HEK293 (cell line): ENCODE results near the gene PLPP1.

Experiments
- CTCF ChIA-PET: fragments of 350-600 bp; formaldehyde crosslinking; extraction: SDS; loops from one replicate; lab custom pipeline; 2021; ENCODE audit warnings: antibody characterized with exemption; lab: Yijun Ruan, JAX
- POLR2A ChIA-PET: fragments of 300-600 bp; formaldehyde crosslinking; extraction: SDS; loops from one replicate; lab custom pipeline; 2020; ENCODE audit warnings: antibody characterized with exemption, inconsistent platforms; lab: Yijun Ruan, JAX
- H3K27ac ChIP-seq: fragments of 200-500 bp; sonication (Bioruptor generic); 2 replicates; pipeline ENCODE4 v1.5.1; 2014; ENCODE audit warnings: low read depth, low read length, control low read depth, inconsistent platforms; ENCODE audit errors: extremely low read depth
- H3K36me3 ChIP-seq, 2 experiments: fragments of 200-500 bp in 1 of 2; sonication (Bioruptor generic) in 1 of 2; 1 replicate in 1 of 2; 2 replicates in 1 of 2; pipeline ENCODE4 v1.5.1; 2014 to 2017; ENCODE audit warnings: inconsistent platforms in 2 of 2, low read length in 2 of 2; ENCODE audit not compliant: control insufficient read depth in 2 of 2, insufficient read depth in 1 of 2
- H3K4me1 ChIP-seq: fragments of 200-500 bp; sonication (Bioruptor generic); 2 replicates; pipeline ENCODE4 v1.5.1; 2014; ENCODE audit warnings: mild to moderate bottlenecking, low read length, inconsistent platforms; ENCODE audit not compliant: control insufficient read depth, insufficient read depth
- H3K4me3 ChIP-seq: 2 replicates; pipeline ENCODE4 v1.5.1; 2011; ENCODE audit warnings: low read depth, mild to moderate bottlenecking, control low read depth, low read length, moderate library complexity
- H3K9me3 ChIP-seq: fragments of 200-500 bp; sonication (Bioruptor generic); 2 replicates; pipeline ENCODE4 v1.5.1; 2014; ENCODE audit warnings: low read depth, low read length, inconsistent platforms; ENCODE audit not compliant: control insufficient read depth, insufficient read depth
- ZEB2 ChIP-seq: fragments of 450-650 bp; formaldehyde crosslinking; IDR thresholded peaks from 2 replicates; pipeline ENCODE4 v1.5.1; 2016; ENCODE audit warnings: missing biosample characterization, missing genetic modification characterization
- ZNF133 ChIP-seq: fragments of 450-650 bp; formaldehyde crosslinking; IDR thresholded peaks from 2 replicates; pipeline ENCODE4 v1.5.1; 2016; ENCODE audit warnings: missing biosample characterization, missing genetic modification characterization
- ZNF16 ChIP-seq: fragments of 450-650 bp; formaldehyde crosslinking; IDR thresholded peaks from 2 replicates; pipeline ENCODE4 v1.5.1; 2016; ENCODE audit warnings: low read depth, missing biosample characterization, missing genetic modification characterization
- ZNF19 ChIP-seq: fragments of 450-650 bp; formaldehyde crosslinking; IDR thresholded peaks from 2 replicates; pipeline ENCODE4; 2016; ENCODE audit warnings: missing biosample characterization, missing genetic modification characterization, low read depth
- ZNF324 ChIP-seq: fragments of 450-650 bp; formaldehyde crosslinking; IDR thresholded peaks from 2 replicates; pipeline ENCODE4 v1.5.1; 2016; ENCODE audit warnings: missing biosample characterization, missing genetic modification characterization
- ZNF501 ChIP-seq: fragments of 450-650 bp; formaldehyde crosslinking; IDR thresholded peaks from 2 replicates; pipeline ENCODE4 v1.5.1; 2016; ENCODE audit warnings: missing biosample characterization, missing genetic modification characterization
- ZNF549 ChIP-seq: fragments of 450-650 bp; IDR thresholded peaks from 2 replicates; pipeline ENCODE4 v1.5.1; 2018; ENCODE audit warnings: missing biosample characterization, missing genetic modification characterization, mild to moderate bottlenecking, inconsistent platforms, moderate library complexity
- ZNF561 ChIP-seq: fragments of 450-650 bp; IDR thresholded peaks from 2 replicates; pipeline ENCODE4 v1.5.1; 2018; ENCODE audit warnings: missing biosample characterization, missing genetic modification characterization, borderline replicate concordance
- ZNF596 ChIP-seq: fragments of 450-650 bp; IDR thresholded peaks from 2 replicates; pipeline ENCODE4 v1.5.0; 2018; ENCODE audit warnings: missing biosample characterization, mild to moderate bottlenecking, missing genetic modification characterization, moderate library complexity
- ZNF626 ChIP-seq: fragments of 450-650 bp; sonication (Bioruptor Pico); formaldehyde crosslinking; IDR thresholded peaks from 2 replicates; pipeline ENCODE4 v1.5.1; 2018; ENCODE audit warnings: missing biosample characterization, missing genetic modification characterization, inconsistent platforms
- ZNF785 ChIP-seq: fragments of 450-650 bp; formaldehyde crosslinking; IDR thresholded peaks from 2 replicates; pipeline ENCODE4 v1.5.1; 2016; ENCODE audit warnings: missing biosample characterization, missing genetic modification characterization
- ZXDB ChIP-seq: fragments of 450-650 bp; formaldehyde crosslinking; IDR thresholded peaks from 2 replicates; pipeline ENCODE4 v1.5.1; 2016; ENCODE audit warnings: missing biosample characterization, missing genetic modification characterization
- TF ChIP-seq, protein P1 (sequence below): fragments of 450-650 bp; formaldehyde crosslinking; conservative IDR thresholded peaks from 2 replicates; pipeline ENCODE4 v1.5.1; 2016; ENCODE audit warnings: low read depth, missing biosample characterization, missing genetic modification characterization
- TF ChIP-seq, protein P2 (sequence below): fragments of 450-650 bp; formaldehyde crosslinking; conservative IDR thresholded peaks from 2 replicates; pipeline ENCODE4 v1.5.1; 2016; ENCODE audit warnings: low read depth, missing biosample characterization, missing genetic modification characterization
- TF ChIP-seq, protein P3 (sequence below): fragments of 450-650 bp; formaldehyde crosslinking; optimal IDR thresholded peaks from 2 replicates; pipeline ENCODE3; 2016; ENCODE audit warnings: missing biosample characterization, mild to moderate bottlenecking, missing genetic modification characterization

PLPP1 gene

DNA sequence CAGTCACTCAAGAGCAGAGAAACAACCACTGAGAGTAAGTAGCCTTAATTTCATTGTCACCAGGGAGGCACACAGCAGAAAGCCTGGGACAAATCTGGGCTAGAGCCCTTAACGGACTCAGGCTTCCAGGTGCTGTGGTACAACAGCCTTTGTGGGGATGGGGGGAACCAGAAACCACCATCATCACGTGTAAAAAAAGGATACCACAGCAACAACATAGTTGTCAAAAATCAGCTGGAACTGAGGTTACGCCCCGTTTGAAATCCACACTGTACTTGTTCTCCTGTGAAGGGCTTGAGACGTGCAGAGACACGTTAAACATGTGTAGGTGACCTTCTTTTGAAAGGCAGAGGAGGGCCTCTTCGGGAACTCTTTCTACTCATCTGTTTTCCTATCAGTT, 16.6 kb upstream of the PLPP1 start (continued):
- TF ChIP-seq, protein P1, sequence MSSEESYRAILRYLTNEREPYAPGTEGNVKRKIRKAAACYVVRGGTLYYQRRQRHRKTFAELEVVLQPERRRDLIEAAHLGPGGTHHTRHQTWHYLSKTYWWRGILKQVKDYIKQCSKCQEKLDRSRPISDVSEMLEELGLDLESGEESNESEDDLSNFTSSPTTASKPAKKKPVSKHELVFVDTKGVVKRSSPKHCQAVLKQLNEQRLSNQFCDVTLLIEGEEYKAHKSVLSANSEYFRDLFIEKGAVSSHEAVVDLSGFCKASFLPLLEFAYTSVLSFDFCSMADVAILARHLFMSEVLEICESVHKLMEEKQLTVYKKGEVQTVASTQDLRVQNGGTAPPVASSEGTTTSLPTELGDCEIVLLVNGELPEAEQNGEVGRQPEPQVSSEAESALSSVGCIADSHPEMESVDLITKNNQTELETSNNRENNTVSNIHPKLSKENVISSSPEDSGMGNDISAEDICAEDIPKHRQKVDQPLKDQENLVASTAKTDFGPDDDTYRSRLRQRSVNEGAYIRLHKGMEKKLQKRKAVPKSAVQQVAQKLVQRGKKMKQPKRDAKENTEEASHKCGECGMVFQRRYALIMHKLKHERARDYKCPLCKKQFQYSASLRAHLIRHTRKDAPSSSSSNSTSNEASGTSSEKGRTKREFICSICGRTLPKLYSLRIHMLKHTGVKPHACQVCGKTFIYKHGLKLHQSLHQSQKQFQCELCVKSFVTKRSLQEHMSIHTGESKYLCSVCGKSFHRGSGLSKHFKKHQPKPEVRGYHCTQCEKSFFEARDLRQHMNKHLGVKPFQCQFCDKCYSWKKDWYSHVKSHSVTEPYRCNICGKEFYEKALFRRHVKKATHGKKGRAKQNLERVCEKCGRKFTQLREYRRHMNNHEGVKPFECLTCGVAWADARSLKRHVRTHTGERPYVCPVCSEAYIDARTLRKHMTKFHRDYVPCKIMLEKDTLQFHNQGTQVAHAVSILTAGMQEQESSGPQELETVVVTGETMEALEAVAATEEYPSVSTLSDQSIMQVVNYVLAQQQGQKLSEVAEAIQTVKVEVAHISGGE: no peak
- TF ChIP-seq, protein P2, sequence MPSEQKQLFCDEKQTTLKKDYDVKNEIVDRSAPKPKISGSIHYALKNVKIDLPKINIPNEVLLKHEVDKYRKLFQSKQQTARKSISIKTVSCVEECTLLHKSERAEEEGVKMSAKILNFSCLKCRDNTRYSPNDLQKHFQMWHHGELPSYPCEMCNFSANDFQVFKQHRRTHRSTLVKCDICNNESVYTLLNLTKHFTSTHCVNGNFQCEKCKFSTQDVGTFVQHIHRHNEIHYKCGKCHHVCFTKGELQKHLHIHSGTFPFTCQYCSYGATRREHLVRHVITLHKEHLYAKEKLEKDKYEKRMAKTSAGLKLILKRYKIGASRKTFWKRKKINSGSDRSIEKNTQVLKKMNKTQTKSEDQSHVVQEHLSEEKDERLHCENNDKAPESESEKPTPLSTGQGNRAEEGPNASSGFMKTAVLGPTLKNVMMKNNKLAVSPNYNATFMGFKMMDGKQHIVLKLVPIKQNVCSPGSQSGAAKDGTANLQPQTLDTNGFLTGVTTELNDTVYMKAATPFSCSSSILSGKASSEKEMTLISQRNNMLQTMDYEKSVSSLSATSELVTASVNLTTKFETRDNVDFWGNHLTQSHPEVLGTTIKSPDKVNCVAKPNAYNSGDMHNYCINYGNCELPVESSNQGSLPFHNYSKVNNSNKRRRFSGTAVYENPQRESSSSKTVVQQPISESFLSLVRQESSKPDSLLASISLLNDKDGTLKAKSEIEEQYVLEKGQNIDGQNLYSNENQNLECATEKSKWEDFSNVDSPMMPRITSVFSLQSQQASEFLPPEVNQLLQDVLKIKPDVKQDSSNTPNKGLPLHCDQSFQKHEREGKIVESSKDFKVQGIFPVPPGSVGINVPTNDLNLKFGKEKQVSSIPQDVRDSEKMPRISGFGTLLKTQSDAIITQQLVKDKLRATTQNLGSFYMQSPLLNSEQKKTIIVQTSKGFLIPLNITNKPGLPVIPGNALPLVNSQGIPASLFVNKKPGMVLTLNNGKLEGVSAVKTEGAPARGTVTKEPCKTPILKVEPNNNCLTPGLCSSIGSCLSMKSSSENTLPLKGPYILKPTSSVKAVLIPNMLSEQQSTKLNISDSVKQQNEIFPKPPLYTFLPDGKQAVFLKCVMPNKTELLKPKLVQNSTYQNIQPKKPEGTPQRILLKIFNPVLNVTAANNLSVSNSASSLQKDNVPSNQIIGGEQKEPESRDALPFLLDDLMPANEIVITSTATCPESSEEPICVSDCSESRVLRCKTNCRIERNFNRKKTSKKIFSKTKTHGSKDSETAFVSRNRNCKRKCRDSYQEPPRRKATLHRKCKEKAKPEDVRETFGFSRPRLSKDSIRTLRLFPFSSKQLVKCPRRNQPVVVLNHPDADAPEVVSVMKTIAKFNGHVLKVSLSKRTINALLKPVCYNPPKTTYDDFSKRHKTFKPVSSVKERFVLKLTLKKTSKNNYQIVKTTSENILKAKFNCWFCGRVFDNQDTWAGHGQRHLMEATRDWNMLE (tag by site-specific recombination): no peak
- no peak for TF ChIP-seq ZNF133 (tag by site-specific recombination)

DNA sequence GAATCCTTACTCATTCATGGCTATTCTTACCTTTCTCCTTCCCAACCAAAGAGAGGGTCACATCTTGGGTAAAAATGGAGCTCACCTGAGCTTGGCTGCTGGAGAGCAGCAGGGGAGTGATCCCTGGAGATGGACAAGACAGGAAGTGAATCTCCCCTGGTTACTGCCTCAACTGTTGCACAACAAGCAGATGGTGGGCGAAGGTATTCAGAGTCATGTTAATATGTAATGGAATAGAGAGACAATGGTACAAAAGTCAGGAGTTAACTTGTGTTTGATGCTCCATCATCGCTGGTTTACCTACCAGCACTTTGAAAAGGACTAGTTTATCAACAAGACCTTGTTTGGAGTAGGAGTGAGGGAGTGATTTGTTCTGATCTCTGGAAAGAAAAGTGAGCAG, 13.0 kb upstream of the PLPP1 start:
- no peaks in the 10 kb centered on the region for H3K4me1 ChIP-seq
- ChIA-PET POLR2A (no interaction called here), CTCF (interaction anchor here (0.9 kb wide), 1 partner anchor 11 kb away, joined by 4 read pairs; no protein-coding TSS in a partner anchor)
- no peaks in the 10 kb centered on the region for H3K9me3 ChIP-seq
- H3K27ac ChIP-seq: no peak overlapping the region
- H3K4me3 ChIP-seq: no peak overlapping the region
- TF ChIP-seq ZNF626 (tag by site-specific recombination) (no peak), ZNF785 (tag by site-specific recombination) (no peak), ZXDB (no peak), ZEB2 (no peak), ZNF19 (tag by site-specific recombination) (no peak), ZNF561 (no peak), ZNF16 (tag by site-specific recombination) (no peak), ZNF549 (tag by site-specific recombination) (no peak), ZNF324 (tag by site-specific recombination) (no peak), ZNF596 (tag by site-specific recombination) (no peak), ZNF501 (tag by site-specific recombination) (no peak)
- TF ChIP-seq, protein P1: no peak
- TF ChIP-seq, protein P3, sequence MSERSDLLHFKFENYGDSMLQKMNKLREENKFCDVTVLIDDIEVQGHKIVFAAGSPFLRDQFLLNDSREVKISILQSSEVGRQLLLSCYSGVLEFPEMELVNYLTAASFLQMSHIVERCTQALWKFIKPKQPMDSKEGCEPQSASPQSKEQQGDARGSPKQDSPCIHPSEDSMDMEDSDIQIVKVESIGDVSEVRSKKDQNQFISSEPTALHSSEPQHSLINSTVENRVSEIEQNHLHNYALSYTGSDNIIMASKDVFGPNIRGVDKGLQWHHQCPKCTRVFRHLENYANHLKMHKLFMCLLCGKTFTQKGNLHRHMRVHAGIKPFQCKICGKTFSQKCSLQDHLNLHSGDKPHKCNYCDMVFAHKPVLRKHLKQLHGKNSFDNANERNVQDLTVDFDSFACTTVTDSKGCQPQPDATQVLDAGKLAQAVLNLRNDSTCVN (tag by site-specific recombination): no peak
- H3K36me3 ChIP-seq: no peaks in the 10 kb centered on the region
